DMS153 treated with DMSO at 0.1 percent for 48 hours (cell line): ENCODE measurements around the gene ZNF830.
"Not testable (repeated sequence)": the region's sequence is repeated elsewhere in the genome, so short reads cannot be mapped to it uniquely, and the experiment has no call there.

Source experiments
- DNase-seq: peaks from one replicate; lab custom pipeline; 2025; ENCODE audit not compliant: unreplicated experiment; lab: John Stamatoyannopoulos, UW

Gene ZNF830

GRCh38 chr17:34990921-34991365 lies 29.6 kb downstream of the ZNF830 start:
- DNase-seq = no peak

- DNase-seq = no peak
Observed at GRCh38 chr17:34991606-34992005, 30.3 kb downstream of the ZNF830 start.

DNA sequence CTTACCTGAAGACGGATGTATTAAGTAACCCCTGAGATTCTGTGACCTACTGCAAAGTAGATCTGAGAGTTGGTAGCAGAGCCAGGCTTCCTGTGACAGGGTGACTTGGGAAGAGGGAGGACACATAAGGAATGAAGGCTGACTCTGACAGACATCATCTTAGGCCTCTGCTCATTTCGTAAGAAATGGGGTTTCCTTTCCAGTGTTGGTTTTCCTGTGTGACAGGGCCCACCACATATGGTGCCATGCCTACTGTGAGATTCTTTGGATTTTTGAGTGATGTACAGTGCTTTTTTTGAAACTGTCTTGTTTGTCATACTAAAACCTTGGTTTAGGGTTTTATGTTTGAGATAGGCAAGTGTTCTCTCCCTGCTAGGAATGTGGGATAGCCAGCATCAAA lies 31.7 kb downstream of the ZNF830 start:
- no peak for DNase-seq

GRCh38 chr17:34996422-34997285 lies 35.3 kb downstream of the ZNF830 start:
- DNase-seq = no peak

DNA sequence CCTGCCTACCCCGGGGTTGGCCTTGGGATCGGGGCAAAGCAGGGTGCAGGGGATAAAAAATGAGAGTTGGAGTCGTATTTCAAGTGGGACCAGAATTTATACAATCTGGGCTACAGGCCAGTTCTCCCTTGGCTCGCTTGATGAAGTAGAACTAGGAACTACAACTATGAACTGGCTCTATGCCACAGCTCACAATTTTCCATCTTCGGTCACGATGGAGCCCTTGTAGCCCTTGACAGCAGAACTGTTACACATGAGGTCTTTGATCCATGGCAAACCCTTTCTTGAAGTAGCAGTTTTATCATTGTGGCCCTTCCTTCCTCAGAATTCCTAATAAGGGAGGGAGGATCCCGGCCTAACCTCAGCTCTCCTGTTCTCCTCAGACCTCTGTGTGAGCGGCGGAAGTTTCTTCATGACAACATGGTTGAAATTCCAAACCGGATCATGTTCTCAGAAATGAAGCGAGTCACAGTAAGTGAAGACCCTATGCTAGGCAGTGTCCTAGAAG lies 36.1 kb downstream of the ZNF830 start:
- no peak for DNase-seq

- DNase-seq = peak; percentile 59
Observed at GRCh38 chr17:34998205-34998604, 36.9 kb downstream of the ZNF830 start.

- no peak for DNase-seq
Observed at GRCh38 chr17:34999456-34999855, 38.1 kb downstream of the ZNF830 start.

- not testable (repeated sequence) for DNase-seq
Observed at GRCh38 chr17:35000965-35001364, 39.6 kb downstream of the ZNF830 start.

DNA sequence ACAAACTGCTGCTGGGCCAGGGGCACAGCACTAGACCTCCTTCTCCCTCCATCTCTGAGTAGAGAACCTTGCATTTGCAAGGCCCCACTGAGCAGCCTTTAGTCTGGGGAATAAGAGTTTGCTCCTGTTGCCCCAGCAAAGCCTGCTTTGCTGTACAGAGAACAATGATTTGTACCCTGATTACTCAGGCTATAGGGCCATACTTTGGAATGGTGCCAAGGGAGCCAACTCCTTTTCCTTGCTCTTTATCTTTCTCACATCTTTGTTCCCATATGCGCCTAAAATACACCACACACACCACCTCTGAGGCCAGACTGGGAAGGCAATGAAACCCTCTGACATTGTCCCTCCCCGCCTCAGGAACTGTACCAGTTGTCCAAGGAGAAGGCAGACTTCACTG lies 40.2 kb downstream of the ZNF830 start:
- DNase-seq = no peak

DNA sequence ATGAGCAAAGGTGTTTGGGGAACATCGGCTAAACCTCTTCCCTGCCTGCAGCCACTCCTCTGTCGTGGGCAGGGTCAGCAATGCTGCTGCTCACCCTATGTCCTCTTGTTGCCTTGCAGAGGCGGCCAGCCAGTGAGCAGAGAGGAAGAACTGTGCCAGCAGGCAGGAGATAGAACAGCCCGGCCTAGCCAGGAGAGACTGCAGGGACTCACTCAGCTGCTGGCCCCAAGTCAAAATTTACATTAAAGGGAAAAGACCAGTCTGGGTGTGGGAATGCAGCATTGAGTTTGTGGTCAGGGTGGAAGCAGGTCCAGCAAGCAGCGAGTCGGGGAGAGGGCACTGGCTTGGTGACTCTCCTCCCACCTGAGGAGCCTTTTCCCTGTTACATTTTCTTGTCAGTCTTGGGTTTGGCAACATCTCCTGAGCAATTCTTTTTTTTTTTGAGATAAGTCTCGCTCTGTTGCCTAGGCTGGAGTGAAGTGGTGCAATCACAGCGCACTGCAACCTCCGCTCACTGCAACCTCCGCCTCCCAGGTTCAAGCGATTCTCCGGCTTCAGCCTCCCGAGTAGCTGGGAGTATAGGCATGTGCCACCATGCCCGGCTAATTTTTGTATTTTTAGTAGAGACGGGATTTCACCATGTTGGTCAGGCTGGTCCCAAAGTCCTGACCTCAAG lies 41.7 kb downstream of the ZNF830 start:
- DNase-seq = no peak

- DNase-seq = no peak
Observed at GRCh38 chr17:35003778-35004177, 42.4 kb downstream of the ZNF830 start.

DNA sequence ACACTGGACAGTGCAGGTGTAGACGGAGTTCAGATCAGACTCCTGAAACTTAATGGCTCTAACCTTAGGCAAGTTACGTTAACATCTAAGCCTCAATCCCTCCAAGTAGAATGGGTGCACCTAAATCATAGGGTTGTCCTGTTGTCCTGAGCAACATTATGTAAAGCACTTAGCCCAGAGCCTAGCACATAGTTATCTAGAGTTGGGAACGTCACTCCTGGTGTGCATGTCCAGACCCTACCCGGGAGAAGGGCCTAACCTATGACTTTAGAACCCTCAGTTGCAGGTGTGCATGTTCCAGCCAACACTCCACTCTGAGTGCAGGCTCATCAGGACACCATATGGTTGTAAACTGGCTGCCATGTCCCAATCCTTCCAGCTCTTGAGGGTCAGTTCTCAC lies 45.0 kb downstream of the ZNF830 start:
- DNase-seq = no peak

DNA sequence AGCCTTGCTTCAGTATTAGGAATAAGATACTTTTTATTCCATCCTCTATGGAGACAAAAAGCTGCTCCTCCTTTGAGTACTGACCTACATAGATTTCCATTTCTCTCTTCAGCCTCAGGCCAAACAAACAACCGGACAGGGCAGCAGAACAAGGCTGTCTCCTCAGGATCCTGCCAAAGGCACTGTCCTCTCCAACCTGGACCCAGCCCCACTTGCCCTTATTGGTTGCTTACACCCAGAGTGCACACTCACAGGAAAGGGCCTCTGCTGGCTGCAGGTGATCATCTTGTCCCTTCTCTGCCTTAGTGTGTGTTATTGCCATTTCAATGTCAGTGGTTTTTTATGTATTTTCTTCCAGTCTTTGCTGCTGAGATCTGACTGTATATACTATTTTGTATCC lies 45.6 kb downstream of the ZNF830 start:
- no peak for DNase-seq

GRCh38 chr17:35010093-35010492 lies 48.8 kb downstream of the ZNF830 start:
- no peak for DNase-seq

- DNase-seq = no peak
Observed at GRCh38 chr17:35011671-35012216, 50.4 kb downstream of the ZNF830 start.
